ENCODE data around the gene RAVER1.

DNA sequence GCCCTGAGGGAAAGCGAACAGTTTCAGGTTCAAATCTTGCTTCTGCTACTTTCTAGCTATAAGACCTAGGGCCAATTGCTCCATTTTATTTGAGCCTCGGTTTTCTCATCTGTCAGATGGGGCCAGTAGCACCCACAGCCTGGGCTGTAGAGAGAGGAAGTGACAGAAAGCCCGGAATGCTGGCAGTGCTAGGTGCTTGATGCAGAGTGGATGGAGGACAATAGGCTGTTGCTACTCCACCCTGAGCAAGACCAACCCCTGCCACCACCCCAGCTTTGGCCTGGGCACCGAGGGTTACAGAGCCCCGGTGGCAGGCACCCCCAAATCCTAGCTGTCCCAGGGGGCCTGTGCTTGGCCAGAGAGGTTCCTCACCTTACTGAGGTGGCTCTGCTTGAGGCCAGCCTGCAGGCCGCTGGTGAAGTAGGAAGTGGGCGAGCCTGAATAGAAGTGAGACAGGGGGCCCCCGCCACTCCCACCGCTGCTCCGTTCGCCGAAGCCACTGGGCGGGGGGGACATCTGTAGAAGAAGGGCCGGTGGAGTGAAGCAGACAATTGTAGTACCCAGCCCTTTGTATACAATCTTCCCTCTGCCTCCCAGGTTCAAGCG lies 15.4 kb downstream of the RAVER1 start:
- TF ChIP-seq, protein P1, sequence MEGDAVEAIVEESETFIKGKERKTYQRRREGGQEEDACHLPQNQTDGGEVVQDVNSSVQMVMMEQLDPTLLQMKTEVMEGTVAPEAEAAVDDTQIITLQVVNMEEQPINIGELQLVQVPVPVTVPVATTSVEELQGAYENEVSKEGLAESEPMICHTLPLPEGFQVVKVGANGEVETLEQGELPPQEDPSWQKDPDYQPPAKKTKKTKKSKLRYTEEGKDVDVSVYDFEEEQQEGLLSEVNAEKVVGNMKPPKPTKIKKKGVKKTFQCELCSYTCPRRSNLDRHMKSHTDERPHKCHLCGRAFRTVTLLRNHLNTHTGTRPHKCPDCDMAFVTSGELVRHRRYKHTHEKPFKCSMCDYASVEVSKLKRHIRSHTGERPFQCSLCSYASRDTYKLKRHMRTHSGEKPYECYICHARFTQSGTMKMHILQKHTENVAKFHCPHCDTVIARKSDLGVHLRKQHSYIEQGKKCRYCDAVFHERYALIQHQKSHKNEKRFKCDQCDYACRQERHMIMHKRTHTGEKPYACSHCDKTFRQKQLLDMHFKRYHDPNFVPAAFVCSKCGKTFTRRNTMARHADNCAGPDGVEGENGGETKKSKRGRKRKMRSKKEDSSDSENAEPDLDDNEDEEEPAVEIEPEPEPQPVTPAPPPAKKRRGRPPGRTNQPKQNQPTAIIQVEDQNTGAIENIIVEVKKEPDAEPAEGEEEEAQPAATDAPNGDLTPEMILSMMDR (IDR thresholded peaks at IDR 0.05; ENCODE audit: low read depth, low read length): no peak
- TF ChIP-seq POLR2A (IDR thresholded peaks at IDR 0.05; ENCODE audit: extremely low read depth, insufficient read length): no peak
- TF ChIP-seq, protein P2, sequence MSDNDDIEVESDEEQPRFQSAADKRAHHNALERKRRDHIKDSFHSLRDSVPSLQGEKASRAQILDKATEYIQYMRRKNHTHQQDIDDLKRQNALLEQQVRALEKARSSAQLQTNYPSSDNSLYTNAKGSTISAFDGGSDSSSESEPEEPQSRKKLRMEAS (IDR thresholded peaks at IDR 0.05; ENCODE audit: low read depth, low read length): no peak
- no peak for TF ChIP-seq MYC (IDR thresholded peaks at IDR 0.05; ENCODE audit: low read depth, low read length)

Data from NB4 (cell line).